ENCODE data around the gene KRCC1. TPM values are rescaled to one million over a fixed set of nuclear protein-coding genes. Genes with fewer than 3 reads are reported as not detected.
"Not testable (repeated sequence)": the region's sequence is repeated elsewhere in the genome, so short reads cannot be mapped to it uniquely, and the experiment has no call there.

Gene KRCC1
- total and polyA plus RNA-seq, 2 experiments from 2014 or later, result 10.3 to 12.5 TPM

DNA sequence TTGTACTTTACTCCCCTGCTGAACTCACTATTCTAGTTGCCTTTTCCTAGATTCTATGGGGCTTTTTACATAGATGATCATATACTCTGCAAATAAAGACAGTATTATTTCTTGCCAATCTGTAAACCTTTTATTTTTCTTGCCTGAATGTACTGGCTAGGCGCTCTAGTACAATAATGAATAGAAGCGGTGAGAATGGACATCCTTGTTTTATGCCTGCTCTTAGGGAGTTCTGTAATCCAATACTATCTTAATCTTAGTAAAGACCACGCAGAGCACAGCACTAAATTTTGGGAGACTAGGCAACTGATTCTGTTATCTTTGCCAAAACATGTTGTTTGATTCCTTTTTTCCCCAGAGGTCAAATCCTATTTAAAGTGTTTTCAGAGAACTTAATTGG lies 7.0 kb downstream of the KRCC1 start:
- H3K27me3 ChIP-seq (ENCODE audit: insufficient read depth), result no peaks in the 10 kb centered on the region
- Mint-ChIP-seq H3K36me3 (ENCODE audit: low read depth) (no peaks in the 10 kb centered on the region; the same call in 2 of the 3 replicates), H3K9me3 (no peaks in the 10 kb centered on the region), H3K27me3 (ENCODE audit: insufficient read depth, low read depth, poor library complexity) (no peaks in the 10 kb centered on the region), H3K4me3 (no peak overlapping the region), H3K27ac (no peak overlapping the region), H3K4me1 (peaks cover 3% of the 10 kb centered on the region; the same call in 2 of the 3 replicates)
- DNase-seq (ENCODE audit: low spot score), result no peak
- no peaks in the 10 kb centered on the region for H3K4me1 ChIP-seq (ENCODE audit: insufficient read depth)
- H3K4me2 ChIP-seq, result no peak overlapping the region
- peaks cover 12% of the 10 kb centered on the region for H3K79me2 ChIP-seq (replicated peaks; ENCODE audit: insufficient read depth)
- H3K27ac ChIP-seq (ENCODE audit: low read depth), result no peak overlapping the region
- no peak for TF ChIP-seq CREB1 (CRISPR knock-in tag; IDR thresholded peaks at IDR 0.05; ENCODE audit: low read depth)
- TF ChIP-seq ZNF114 (CRISPR knock-in tag; IDR thresholded peaks at IDR 0.05), result no peak
- TF ChIP-seq ZNF331 (CRISPR knock-in tag; IDR thresholded peaks at IDR 0.05; ENCODE audit: low read depth), result no peak
- no peak for TF ChIP-seq EZH2phosphoT487 (IDR thresholded peaks at IDR 0.05; ENCODE audit: unreplicated experiment)
- no peak for TF ChIP-seq JUNB (IDR thresholded peaks at IDR 0.05; ENCODE audit: unreplicated experiment)
- no peak for TF ChIP-seq NANOG (IDR thresholded peaks at IDR 0.05; ENCODE audit: borderline replicate concordance)
- TF ChIP-seq STAT1 (IDR thresholded peaks at IDR 0.05; ENCODE audit: unreplicated experiment), result no peak
- TF ChIP-seq, protein P1, sequence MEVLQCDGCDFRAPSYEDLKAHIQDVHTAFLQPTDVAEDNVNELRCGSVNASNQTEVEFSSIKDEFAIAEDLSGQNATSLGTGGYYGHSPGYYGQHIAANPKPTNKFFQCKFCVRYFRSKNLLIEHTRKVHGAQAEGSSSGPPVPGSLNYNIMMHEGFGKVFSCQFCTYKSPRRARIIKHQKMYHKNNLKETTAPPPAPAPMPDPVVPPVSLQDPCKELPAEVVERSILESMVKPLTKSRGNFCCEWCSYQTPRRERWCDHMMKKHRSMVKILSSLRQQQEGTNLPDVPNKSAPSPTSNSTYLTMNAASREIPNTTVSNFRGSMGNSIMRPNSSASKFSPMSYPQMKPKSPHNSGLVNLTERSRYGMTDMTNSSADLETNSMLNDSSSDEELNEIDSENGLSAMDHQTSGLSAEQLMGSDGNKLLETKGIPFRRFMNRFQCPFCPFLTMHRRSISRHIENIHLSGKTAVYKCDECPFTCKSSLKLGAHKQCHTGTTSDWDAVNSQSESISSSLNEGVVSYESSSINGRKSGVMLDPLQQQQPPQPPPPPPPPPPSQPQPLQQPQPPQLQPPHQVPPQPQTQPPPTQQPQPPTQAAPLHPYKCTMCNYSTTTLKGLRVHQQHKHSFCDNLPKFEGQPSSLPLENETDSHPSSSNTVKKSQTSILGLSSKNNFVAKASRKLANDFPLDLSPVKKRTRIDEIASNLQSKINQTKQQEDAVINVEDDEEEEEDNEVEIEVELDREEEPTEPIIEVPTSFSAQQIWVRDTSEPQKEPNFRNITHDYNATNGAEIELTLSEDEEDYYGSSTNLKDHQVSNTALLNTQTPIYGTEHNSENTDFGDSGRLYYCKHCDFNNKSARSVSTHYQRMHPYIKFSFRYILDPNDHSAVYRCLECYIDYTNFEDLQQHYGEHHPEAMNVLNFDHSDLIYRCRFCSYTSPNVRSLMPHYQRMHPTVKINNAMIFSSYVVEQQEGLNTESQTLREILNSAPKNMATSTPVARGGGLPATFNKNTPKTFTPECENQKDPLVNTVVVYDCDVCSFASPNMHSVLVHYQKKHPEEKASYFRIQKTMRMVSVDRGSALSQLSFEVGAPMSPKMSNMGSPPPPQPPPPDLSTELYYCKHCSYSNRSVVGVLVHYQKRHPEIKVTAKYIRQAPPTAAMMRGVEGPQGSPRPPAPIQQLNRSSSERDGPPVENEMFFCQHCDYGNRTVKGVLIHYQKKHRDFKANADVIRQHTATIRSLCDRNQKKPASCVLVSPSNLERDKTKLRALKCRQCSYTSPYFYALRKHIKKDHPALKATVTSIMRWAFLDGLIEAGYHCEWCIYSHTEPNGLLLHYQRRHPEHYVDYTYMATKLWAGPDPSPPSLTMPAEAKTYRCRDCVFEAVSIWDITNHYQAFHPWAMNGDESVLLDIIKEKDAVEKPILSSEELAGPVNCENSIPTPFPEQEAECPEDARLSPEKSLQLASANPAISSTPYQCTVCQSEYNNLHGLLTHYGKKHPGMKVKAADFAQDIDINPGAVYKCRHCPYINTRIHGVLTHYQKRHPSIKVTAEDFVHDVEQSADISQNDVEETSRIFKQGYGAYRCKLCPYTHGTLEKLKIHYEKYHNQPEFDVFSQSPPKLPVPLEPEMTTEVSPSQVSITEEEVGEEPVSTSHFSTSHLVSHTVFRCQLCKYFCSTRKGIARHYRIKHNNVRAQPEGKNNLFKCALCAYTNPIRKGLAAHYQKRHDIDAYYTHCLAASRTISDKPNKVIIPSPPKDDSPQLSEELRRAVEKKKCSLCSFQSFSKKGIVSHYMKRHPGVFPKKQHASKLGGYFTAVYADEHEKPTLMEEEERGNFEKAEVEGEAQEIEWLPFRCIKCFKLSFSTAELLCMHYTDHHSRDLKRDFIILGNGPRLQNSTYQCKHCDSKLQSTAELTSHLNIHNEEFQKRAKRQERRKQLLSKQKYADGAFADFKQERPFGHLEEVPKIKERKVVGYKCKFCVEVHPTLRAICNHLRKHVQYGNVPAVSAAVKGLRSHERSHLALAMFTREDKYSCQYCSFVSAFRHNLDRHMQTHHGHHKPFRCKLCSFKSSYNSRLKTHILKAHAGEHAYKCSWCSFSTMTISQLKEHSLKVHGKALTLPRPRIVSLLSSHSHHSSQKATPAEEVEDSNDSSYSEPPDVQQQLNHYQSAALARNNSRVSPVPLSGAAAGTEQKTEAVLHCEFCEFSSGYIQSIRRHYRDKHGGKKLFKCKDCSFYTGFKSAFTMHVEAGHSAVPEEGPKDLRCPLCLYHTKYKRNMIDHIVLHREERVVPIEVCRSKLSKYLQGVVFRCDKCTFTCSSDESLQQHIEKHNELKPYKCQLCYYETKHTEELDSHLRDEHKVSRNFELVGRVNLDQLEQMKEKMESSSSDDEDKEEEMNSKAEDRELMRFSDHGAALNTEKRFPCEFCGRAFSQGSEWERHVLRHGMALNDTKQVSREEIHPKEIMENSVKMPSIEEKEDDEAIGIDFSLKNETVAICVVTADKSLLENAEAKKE (CRISPR knock-in tag; IDR thresholded peaks at IDR 0.05), result no peak
- no peak for TF ChIP-seq EZH2 (IDR thresholded peaks at IDR 0.05; ENCODE audit: low read depth, unreplicated experiment)
- TF ChIP-seq POLR2AphosphoS5 (IDR thresholded peaks at IDR 0.05; ENCODE audit: low read depth), result no peak
- TF ChIP-seq, protein P2, sequence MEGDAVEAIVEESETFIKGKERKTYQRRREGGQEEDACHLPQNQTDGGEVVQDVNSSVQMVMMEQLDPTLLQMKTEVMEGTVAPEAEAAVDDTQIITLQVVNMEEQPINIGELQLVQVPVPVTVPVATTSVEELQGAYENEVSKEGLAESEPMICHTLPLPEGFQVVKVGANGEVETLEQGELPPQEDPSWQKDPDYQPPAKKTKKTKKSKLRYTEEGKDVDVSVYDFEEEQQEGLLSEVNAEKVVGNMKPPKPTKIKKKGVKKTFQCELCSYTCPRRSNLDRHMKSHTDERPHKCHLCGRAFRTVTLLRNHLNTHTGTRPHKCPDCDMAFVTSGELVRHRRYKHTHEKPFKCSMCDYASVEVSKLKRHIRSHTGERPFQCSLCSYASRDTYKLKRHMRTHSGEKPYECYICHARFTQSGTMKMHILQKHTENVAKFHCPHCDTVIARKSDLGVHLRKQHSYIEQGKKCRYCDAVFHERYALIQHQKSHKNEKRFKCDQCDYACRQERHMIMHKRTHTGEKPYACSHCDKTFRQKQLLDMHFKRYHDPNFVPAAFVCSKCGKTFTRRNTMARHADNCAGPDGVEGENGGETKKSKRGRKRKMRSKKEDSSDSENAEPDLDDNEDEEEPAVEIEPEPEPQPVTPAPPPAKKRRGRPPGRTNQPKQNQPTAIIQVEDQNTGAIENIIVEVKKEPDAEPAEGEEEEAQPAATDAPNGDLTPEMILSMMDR (conservative IDR thresholded peaks at IDR 0.05; ENCODE audit: low read depth in 2 of 2), result no peak
- H3K9me2 ChIP-seq (ENCODE audit: insufficient read depth), result no peaks in the 10 kb centered on the region
- no peak overlapping the region for H2AFZ ChIP-seq
- ATAC-seq, result no peak
- no peaks in the 10 kb centered on the region for H3K36me3 ChIP-seq (ENCODE audit: insufficient read depth)
- peaks cover 5% of the 10 kb centered on the region; the same call in 1 of the 2 replicates for H4K20me1 ChIP-seq (replicated peaks; ENCODE audit: insufficient read depth)
- H3F3A ChIP-seq (replicated peaks; ENCODE audit: low read depth), result no peaks in the 10 kb centered on the region
- H3K4me3 ChIP-seq, result no peak overlapping the region

DNA sequence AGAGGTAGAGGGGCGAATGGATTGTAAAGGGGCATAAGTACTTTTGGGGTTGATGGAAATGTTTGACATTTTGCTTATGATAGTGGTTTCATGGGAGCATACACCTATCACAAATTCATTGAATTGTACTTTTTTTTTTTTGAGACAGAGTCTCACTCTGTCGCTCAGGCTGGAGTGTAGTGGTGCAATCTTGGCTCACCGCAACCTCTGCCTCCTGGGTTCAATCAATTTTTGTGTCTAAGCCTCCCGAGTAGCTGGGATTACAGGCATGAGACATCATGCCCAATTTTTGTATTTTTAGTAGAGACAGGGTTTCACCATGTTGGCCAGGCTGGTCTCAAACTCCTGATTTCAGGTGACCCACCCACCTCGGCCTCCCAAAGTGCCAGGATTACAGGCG lies 10.0 kb downstream of the KRCC1 start:
- not testable (repeated sequence) for DNase-seq (ENCODE audit: low spot score); H4K20me1 ChIP-seq (replicated peaks; ENCODE audit: insufficient read depth); H3F3A ChIP-seq (replicated peaks; ENCODE audit: low read depth); H3K36me3 ChIP-seq (ENCODE audit: insufficient read depth); ATAC-seq; H3K4me1 ChIP-seq (ENCODE audit: insufficient read depth); H3K79me2 ChIP-seq (replicated peaks; ENCODE audit: insufficient read depth); H3K4me2 ChIP-seq; H3K36me3 Mint-ChIP-seq (ENCODE audit: low read depth); H3K9me2 ChIP-seq (ENCODE audit: insufficient read depth); H3K27me3 ChIP-seq (ENCODE audit: insufficient read depth); H3K27ac ChIP-seq (ENCODE audit: low read depth); H2AFZ ChIP-seq; H3K27me3 Mint-ChIP-seq (ENCODE audit: insufficient read depth, low read depth, poor library complexity); H3K4me3 Mint-ChIP-seq; H3K4me1 Mint-ChIP-seq; H3K27ac Mint-ChIP-seq; H3K4me3 ChIP-seq; H3K9me3 Mint-ChIP-seq

All from GM23338 (cell line).